H9 (cell line): Measurements from ENCODE around the gene EBLN2. TPM values are rescaled to one million over a fixed set of nuclear protein-coding genes. Genes with fewer than 3 reads are reported as not detected.

ENCODE experiments used
- DNase-seq: peaks from one replicate; pipeline ENCODE4 v3.0.0-alpha.2; 2017
- H2AFZ ChIP-seq: one replicate; pipeline ENCODE4 v1.6.1; 2013; ENCODE audit warnings: mild to moderate bottlenecking, low read length, control low read depth, moderate library complexity
- H2AK5ac ChIP-seq: 2 replicates; pipeline ENCODE4 v1.6.1; 2013; ENCODE audit warnings: low read length, control low read depth, mixed read lengths; ENCODE audit not compliant: insufficient read length
- H2BK120ac ChIP-seq: one replicate; pipeline ENCODE4 v1.6.1; 2013; ENCODE audit warnings: low read depth, mild to moderate bottlenecking, low read length, control low read depth, inconsistent platforms; ENCODE audit not compliant: poor library complexity, severe bottlenecking
- H2BK12ac ChIP-seq: 2 replicates; pipeline ENCODE4 v1.6.1; 2013; ENCODE audit warnings: low read length, control low read depth, mixed read lengths, low read depth; ENCODE audit not compliant: insufficient read length
- H2BK15ac ChIP-seq: 2 replicates; pipeline ENCODE4 v1.6.1; 2013; ENCODE audit warnings: low read depth, low read length, control low read depth
- H2BK20ac ChIP-seq: one replicate; pipeline ENCODE4 v1.6.1; 2013; ENCODE audit warnings: low read depth, mild to moderate bottlenecking, low read length, control low read depth, inconsistent platforms; ENCODE audit not compliant: poor library complexity, severe bottlenecking
- H2BK5ac ChIP-seq: 2 replicates; pipeline ENCODE4 v1.6.1; 2013; ENCODE audit warnings: low read length, control low read depth, mixed read lengths; ENCODE audit not compliant: insufficient read length
- H3K14ac ChIP-seq: 2 replicates; pipeline ENCODE4 v1.6.1; 2013; ENCODE audit warnings: low read length, control low read depth; ENCODE audit not compliant: insufficient read depth
- H3K18ac ChIP-seq: 2 replicates; pipeline ENCODE4 v1.6.1; 2013; ENCODE audit warnings: low read depth, mild to moderate bottlenecking, mixed read lengths, low read length, control low read depth; ENCODE audit not compliant: insufficient read length
- H3K23ac ChIP-seq: 2 replicates; pipeline ENCODE4 v1.6.1; 2013; ENCODE audit warnings: low read length, control low read depth, mixed read lengths, low read depth; ENCODE audit not compliant: insufficient read length
- H3K23me2 ChIP-seq: 2 replicates; pipeline ENCODE4 v1.6.1; 2013; ENCODE audit warnings: low read depth, mild to moderate bottlenecking, mixed read lengths, low read length, control low read depth; ENCODE audit not compliant: insufficient read length, poor library complexity, severe bottlenecking
- H3K27ac ChIP-seq: 2 replicates; pipeline ENCODE4 v1.5.1; 2013; ENCODE audit warnings: low read length, control low read depth, mixed read lengths, low read depth; ENCODE audit not compliant: insufficient read length
- H3K27me3 ChIP-seq: 2 replicates; pipeline ENCODE4 v1.6.1; 2013; ENCODE audit warnings: low read length, control low read depth, inconsistent platforms; ENCODE audit not compliant: insufficient read depth
- H3K4ac ChIP-seq: 2 replicates; pipeline ENCODE4 v1.6.1; 2013; ENCODE audit warnings: low read depth, mild to moderate bottlenecking, control low read depth, inconsistent platforms, low read length, moderate library complexity
- H3K4me1 ChIP-seq: 2 replicates; pipeline ENCODE4 v1.6.1; 2013; ENCODE audit warnings: low read length, control low read depth, inconsistent platforms; ENCODE audit not compliant: insufficient read depth
- H3K4me2 ChIP-seq: 2 replicates; pipeline ENCODE4 v1.6.1; 2013; ENCODE audit warnings: low read length, control low read depth, mixed read lengths; ENCODE audit not compliant: insufficient read length, insufficient read depth
- H3K56ac ChIP-seq: 2 replicates; pipeline ENCODE4 v1.6.1; 2013; ENCODE audit warnings: low read depth, mild to moderate bottlenecking, mixed read lengths, low read length, control low read depth; ENCODE audit not compliant: insufficient read length
- H3K79me1 ChIP-seq: 2 replicates; pipeline ENCODE4 v1.6.1; 2013; ENCODE audit warnings: low read depth, mild to moderate bottlenecking, moderate library complexity, low read length, control low read depth, inconsistent platforms; ENCODE audit not compliant: insufficient read depth, poor library complexity, severe bottlenecking
- H3K79me2 ChIP-seq: 2 replicates; pipeline ENCODE4 v1.6.1; 2013; ENCODE audit warnings: low read length, control low read depth, inconsistent platforms; ENCODE audit not compliant: insufficient read depth
- H3K9ac ChIP-seq: 2 replicates; pipeline ENCODE4 v1.6.1; 2013; ENCODE audit warnings: low read length, control low read depth, mixed read lengths; ENCODE audit not compliant: insufficient read length; ENCODE audit errors: extremely low read depth
- H3K9me3 ChIP-seq: one replicate; pipeline ENCODE4 v1.6.1; 2013; ENCODE audit warnings: low read depth, low read length, inconsistent platforms; ENCODE audit not compliant: control insufficient read depth
- H3T11ph ChIP-seq: one replicate; pipeline ENCODE4 v1.6.1; 2013; ENCODE audit warnings: mild to moderate bottlenecking, low read length, control low read depth, inconsistent platforms
- H4K20me1 ChIP-seq: one replicate; pipeline ENCODE4 v1.6.1; 2013; ENCODE audit not compliant: control insufficient read depth, insufficient read length, insufficient read depth
- H4K5ac ChIP-seq: 2 replicates; pipeline ENCODE4 v1.6.1; 2013; ENCODE audit warnings: low read depth, mild to moderate bottlenecking, mixed read lengths, low read length, control low read depth; ENCODE audit not compliant: insufficient read length
- H4K8ac ChIP-seq: replicated peaks from 2 replicates; pipeline ENCODE4 v1.6.1; 2013; ENCODE audit warnings: low read length, control low read depth, mixed read lengths, low read depth; ENCODE audit not compliant: insufficient read length
- H4K91ac ChIP-seq: 2 replicates; pipeline ENCODE4 v1.6.1; 2013; ENCODE audit warnings: low read depth, mild to moderate bottlenecking, moderate library complexity, mixed read lengths, low read length, control low read depth; ENCODE audit not compliant: insufficient read length
- H3K27ac Mint-ChIP-seq, 3 experiments: 2 replicates in 2 of 3; 3 replicates in 1 of 3; pipeline ENCODE4 v1.8.0; 2020 to 2021; ENCODE audit warnings: mixed read lengths in 3 of 3, mild to moderate bottlenecking in 1 of 3, moderate library complexity in 1 of 3
- H3K27me3 Mint-ChIP-seq: 2 replicates; pipeline ENCODE4 v1.8.0; 2021; ENCODE audit warnings: low read depth, mild to moderate bottlenecking, moderate library complexity, mixed read lengths
- H3K36me3 Mint-ChIP-seq, 3 experiments: 2 replicates in 2 of 3; 3 replicates in 1 of 3; pipeline ENCODE4 v1.8.0; 2020 to 2021; ENCODE audit warnings: low read depth in 3 of 3, mixed read lengths in 3 of 3; ENCODE audit not compliant: insufficient read depth in 1 of 3
- H3K4me1 Mint-ChIP-seq, 2 experiments: 2 replicates each; pipeline ENCODE4 v1.8.0; 2020; ENCODE audit warnings: mixed read lengths in 2 of 2
- H3K4me3 Mint-ChIP-seq, 2 experiments: 2 replicates in 1 of 2; 3 replicates in 1 of 2; pipeline ENCODE4 v1.8.0; 2020 to 2021; ENCODE audit warnings: mild to moderate bottlenecking in 2 of 2, mixed read lengths in 2 of 2, moderate library complexity in 1 of 2
- H3K9me3 Mint-ChIP-seq, 2 experiments: 2 replicates in 1 of 2; 3 replicates in 1 of 2; pipeline ENCODE4 v1.8.0; 2020; ENCODE audit warnings: mild to moderate bottlenecking in 2 of 2, mixed read lengths in 2 of 2, moderate library complexity in 1 of 2
- WGBS: extraction: QIAGEN DNeasy Blood & Tissue Kit; methylation state at CpG from one replicate; pipeline ENCODE4 v1.1.7; 2013; ENCODE audit warnings: missing lambda C conversion rate, low lambda C conversion rate, mixed read lengths; ENCODE audit not compliant: insufficient read length; ENCODE audit errors: extremely low coverage; 5-methylcytosine and 5-hydroxymethylcytosine counted together
- total RNA-seq: library from RNA; stranded (reverse); gene quantifications from 2 replicates; pipeline ENCODE4 v1.2.1, GENCODE V29; 2021
- TF ChIP-seq, protein P1 (sequence below): fragments of 200-600 bp; sonication (generic); conservative IDR thresholded peaks from 3 replicates; pipeline ENCODE4 v1.8.0; 2021; ENCODE audit warnings: antibody characterized with exemption, mild to moderate bottlenecking

The EBLN2 gene
- total RNA-seq, 1 experiment from 2014 or later = 6.1 TPM

DNA sequence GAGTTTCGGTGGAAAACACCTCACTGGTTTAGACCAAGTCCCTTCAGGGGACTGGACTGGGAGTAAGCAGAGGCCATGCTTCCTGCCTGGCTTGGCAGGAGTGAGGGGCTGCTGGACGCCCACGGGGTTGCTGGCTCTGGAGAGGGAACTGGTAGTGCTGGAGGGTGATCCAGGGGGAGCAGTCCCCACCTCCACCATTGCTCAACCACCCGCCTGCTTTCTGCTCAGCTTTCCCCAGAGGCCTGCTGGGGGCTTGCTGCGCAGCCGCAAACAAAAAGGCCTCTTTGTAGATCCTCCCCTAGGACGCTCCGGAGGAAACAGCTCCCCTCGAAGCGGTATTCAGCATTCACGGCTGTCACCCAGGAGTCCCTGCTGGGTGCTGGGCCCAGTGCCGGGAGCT, 33.5 kb downstream of the EBLN2 start:
- no peak overlapping the region for H2AFZ ChIP-seq

More for the DNA sequence above, 33.5 kb downstream of the EBLN2 start:
- H3K4me1 ChIP-seq = no peaks in the 10 kb centered on the region
- peak; percentile 78 for DNase-seq
- no peak overlapping the region for H4K5ac ChIP-seq
- no peaks in the 10 kb centered on the region for H4K20me1 ChIP-seq
- H2BK15ac ChIP-seq = no peak overlapping the region
- no peaks in the 10 kb centered on the region for H3K9me3 ChIP-seq
- no peak overlapping the region for H3K9ac ChIP-seq
- no peaks in the 10 kb centered on the region for H3K79me2 ChIP-seq
- H3K4ac ChIP-seq = no peak overlapping the region
- TF ChIP-seq, protein P1, sequence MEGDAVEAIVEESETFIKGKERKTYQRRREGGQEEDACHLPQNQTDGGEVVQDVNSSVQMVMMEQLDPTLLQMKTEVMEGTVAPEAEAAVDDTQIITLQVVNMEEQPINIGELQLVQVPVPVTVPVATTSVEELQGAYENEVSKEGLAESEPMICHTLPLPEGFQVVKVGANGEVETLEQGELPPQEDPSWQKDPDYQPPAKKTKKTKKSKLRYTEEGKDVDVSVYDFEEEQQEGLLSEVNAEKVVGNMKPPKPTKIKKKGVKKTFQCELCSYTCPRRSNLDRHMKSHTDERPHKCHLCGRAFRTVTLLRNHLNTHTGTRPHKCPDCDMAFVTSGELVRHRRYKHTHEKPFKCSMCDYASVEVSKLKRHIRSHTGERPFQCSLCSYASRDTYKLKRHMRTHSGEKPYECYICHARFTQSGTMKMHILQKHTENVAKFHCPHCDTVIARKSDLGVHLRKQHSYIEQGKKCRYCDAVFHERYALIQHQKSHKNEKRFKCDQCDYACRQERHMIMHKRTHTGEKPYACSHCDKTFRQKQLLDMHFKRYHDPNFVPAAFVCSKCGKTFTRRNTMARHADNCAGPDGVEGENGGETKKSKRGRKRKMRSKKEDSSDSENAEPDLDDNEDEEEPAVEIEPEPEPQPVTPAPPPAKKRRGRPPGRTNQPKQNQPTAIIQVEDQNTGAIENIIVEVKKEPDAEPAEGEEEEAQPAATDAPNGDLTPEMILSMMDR = no peak
- no peak overlapping the region for H2BK120ac ChIP-seq
- no peak overlapping the region for H4K91ac ChIP-seq
- H3K27me3 ChIP-seq = no peaks in the 10 kb centered on the region
- H3K79me1 ChIP-seq = no peaks in the 10 kb centered on the region
- no peak overlapping the region for H2BK20ac ChIP-seq
- H3K4me2 ChIP-seq = no peak overlapping the region
- Mint-ChIP-seq H3K27me3 (no peaks in the 10 kb centered on the region; the same call in 1 of the 2 replicates), H3K4me1 (peaks cover 18 to 21% of the 10 kb centered on the region in 2 experiments), H3K9me3 (no peaks in the 10 kb centered on the region; a peak in 1 of 5 replicates), H3K36me3 (peaks cover 0 to 2% (median 0%) of the 10 kb centered on the region in 3 experiments; a peak in 2 of 7 replicates), H3K27ac (peak overlapping the region; percentile 10 to 90 (median 79); a peak in 5 of 7 replicates), H3K4me3 (peak overlapping the region in 1 of 2 experiments; percentile 44; a peak in 2 of 5 replicates)
- no peak overlapping the region for H2AK5ac ChIP-seq
- H3K23me2 ChIP-seq = no peaks in the 10 kb centered on the region
- no peak overlapping the region for H3K23ac ChIP-seq
- no peak overlapping the region for H3T11ph ChIP-seq
- H2BK12ac ChIP-seq = no peak overlapping the region
- no CpG with 5 or more reads among the region's 12 CpGs for WGBS
- no peak overlapping the region for H4K8ac ChIP-seq
- H3K14ac ChIP-seq = no peak overlapping the region
- no peak overlapping the region for H3K56ac ChIP-seq
- H3K18ac ChIP-seq = peak overlapping the region; percentile 46
- no peak overlapping the region for H3K27ac ChIP-seq
- no peak overlapping the region for H2BK5ac ChIP-seq
